ENCODE results near the gene KCNQ1. TPM values are rescaled to one million over a fixed set of nuclear protein-coding genes. Genes with fewer than 3 reads are reported as not detected.

Gene KCNQ1
- total RNA-seq, 4 donors from 2014 or later, result 2.6 to 12.7 (median 4.9) TPM

DNA sequence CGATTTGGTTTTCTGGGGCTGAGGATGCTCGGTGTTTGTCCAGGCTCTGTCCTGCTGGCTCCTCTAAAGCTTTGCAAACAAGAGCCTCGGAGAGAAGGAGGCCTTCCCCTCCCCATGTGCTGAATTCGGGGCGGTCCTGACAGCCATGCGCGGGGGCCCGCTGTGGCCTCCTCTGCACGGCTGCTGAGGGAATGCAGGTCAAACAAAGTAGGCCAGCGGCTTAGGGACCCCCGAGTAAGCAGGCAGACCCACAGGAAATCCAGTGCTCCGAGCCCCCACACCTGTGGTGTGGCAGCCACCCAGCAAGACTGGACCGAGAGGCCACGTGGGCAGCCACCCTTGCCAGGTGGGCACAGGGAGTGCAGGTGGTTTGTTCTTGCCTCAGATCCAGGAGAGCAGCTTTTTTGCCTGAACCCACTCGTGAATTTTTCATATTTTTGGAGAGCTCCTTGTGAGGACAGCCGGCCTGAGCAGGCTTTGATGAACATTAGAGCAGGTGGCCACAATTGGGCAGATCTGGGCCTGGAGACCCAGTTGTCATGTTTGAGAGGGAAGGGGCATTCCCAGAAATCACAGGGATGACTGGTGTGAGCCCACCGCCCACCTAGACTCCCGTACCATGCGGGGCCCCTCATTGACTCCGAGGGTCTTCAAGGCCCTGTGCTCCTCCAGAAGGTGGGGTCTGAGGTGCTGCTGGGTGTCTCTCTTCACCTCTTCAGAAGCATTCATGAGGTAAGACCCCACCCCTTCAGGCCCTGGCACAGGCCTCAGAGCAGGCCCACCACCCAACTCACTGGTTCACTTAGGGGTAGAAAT, 298.0 kb downstream of the KCNQ1 start:
- Histone ChIP-seq H3K27me3 (no peaks in the 10 kb centered on the region), H3K27ac (peak overlapping the region in 1 of 4 donors; percentile 74), H3K9me3 (no peaks in the 10 kb centered on the region), H3K36me3 (no peaks in the 10 kb centered on the region), H3K4me1 (peaks cover 0 to 17% (median 2%) of the 10 kb centered on the region in 3 donors), H3K4me3 (no peak overlapping the region)
- 87 to 93% methylated on average over 3 of the region's 20 CpGs for WGBS, 2 donors (ENCODE audit: low coverage in 1 of 2)
- no peak for ATAC-seq
- TF ChIP-seq POLR2AphosphoS5 (IDR thresholded peaks at IDR 0.05), result no peak
- no peak for TF ChIP-seq POLR2A (IDR thresholded peaks at IDR 0.05)
- no peak for TF ChIP-seq EP300 (IDR thresholded peaks at IDR 0.05)
- TF ChIP-seq, protein P1, sequence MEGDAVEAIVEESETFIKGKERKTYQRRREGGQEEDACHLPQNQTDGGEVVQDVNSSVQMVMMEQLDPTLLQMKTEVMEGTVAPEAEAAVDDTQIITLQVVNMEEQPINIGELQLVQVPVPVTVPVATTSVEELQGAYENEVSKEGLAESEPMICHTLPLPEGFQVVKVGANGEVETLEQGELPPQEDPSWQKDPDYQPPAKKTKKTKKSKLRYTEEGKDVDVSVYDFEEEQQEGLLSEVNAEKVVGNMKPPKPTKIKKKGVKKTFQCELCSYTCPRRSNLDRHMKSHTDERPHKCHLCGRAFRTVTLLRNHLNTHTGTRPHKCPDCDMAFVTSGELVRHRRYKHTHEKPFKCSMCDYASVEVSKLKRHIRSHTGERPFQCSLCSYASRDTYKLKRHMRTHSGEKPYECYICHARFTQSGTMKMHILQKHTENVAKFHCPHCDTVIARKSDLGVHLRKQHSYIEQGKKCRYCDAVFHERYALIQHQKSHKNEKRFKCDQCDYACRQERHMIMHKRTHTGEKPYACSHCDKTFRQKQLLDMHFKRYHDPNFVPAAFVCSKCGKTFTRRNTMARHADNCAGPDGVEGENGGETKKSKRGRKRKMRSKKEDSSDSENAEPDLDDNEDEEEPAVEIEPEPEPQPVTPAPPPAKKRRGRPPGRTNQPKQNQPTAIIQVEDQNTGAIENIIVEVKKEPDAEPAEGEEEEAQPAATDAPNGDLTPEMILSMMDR (IDR thresholded peaks at IDR 0.05), result no peak

DNA sequence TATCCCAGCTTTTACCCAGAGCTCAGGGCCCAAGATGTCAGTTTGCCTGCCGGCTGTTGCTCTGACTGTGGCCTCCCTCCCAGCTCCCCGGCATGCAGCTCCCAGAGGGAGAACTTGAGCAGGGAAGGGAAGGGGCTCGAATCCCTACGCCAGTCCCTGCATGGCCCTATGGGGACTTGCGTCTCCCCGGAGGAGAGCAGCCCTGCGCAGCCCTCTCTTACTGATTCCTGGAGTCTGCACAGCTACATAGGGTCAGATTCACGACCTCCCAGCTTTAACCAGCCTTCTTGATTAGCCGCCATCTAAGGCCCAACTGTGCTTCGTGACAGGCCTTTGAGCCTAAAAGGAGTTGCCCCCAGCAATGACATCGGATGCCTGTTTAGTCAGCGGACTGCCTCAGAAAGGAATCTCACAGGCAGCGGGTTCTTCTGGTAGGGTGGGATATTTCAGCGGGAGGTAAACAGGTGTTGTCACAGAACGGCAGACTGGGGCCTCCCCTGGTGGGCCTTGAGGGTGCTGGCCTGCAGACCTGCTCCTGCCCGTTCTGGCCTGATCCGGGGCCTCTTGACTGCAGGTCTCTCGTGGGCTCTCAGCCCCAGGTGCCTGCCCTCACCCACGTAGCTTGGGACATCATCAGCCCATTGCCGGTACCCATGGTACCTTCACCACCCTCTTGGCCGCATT, 298.8 kb downstream of the KCNQ1 start:
- H3K4me3 ChIP-seq, result no peak overlapping the region
- H3K36me3 ChIP-seq, result no peaks in the 10 kb centered on the region
- H3K27me3 ChIP-seq, result no peaks in the 10 kb centered on the region
- ATAC-seq, result no peak
- TF ChIP-seq EP300 (IDR thresholded peaks at IDR 0.05) (no peak), POLR2A (IDR thresholded peaks at IDR 0.05) (no peak), POLR2AphosphoS5 (IDR thresholded peaks at IDR 0.05) (no peak)
- TF ChIP-seq, protein P1 (IDR thresholded peaks at IDR 0.05), result no peak
- 95% methylated on average over 4 of the region's 21 CpGs; no CpG with 5 or more reads in 1 of the 2 donors for WGBS, 2 donors (ENCODE audit: low coverage in 1 of 2)
- no peaks in the 10 kb centered on the region for H3K9me3 ChIP-seq
- no peak overlapping the region for H3K27ac ChIP-seq
- H3K4me1 ChIP-seq, result peaks cover 0 to 17% (median 0%) of the 10 kb centered on the region in 3 donors

DNA sequence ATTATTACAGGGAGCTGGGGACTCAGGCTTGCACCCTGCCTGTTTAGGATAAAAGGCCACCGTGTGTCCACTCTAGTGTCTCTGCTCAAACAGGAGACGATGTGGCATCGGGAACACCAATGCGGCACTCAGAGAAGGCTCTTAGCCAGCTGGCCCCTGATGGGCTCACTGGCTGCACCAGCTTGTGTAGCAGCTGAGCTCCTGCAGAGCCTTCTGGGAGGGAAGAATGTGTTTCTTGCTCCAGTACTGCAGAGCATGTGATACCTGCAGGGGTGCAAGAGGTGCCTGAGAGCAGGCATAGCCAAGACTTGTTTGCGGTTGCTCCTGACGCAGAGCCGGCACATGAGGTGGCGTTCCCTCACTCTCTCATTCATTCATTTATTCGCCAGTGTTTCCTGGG, 299.4 kb downstream of the KCNQ1 start:
- no peaks in the 10 kb centered on the region for H3K27me3 ChIP-seq
- 92 to 93% methylated on average over 2 to 5 of the region's 9 CpGs for WGBS, 2 donors (ENCODE audit: low coverage in 1 of 2)
- H3K4me1 ChIP-seq, result peaks cover 0 to 17% (median 0%) of the 10 kb centered on the region in 3 donors
- no peak for TF ChIP-seq POLR2A (IDR thresholded peaks at IDR 0.05)
- TF ChIP-seq, protein P1 (IDR thresholded peaks at IDR 0.05), result no peak
- TF ChIP-seq EP300 (IDR thresholded peaks at IDR 0.05), result no peak
- TF ChIP-seq POLR2AphosphoS5 (IDR thresholded peaks at IDR 0.05), result no peak
- no peak overlapping the region for H3K27ac ChIP-seq
- no peak overlapping the region for H3K4me3 ChIP-seq
- no peaks in the 10 kb centered on the region for H3K9me3 ChIP-seq
- ATAC-seq, result no peak
- H3K36me3 ChIP-seq, result no peaks in the 10 kb centered on the region

DNA sequence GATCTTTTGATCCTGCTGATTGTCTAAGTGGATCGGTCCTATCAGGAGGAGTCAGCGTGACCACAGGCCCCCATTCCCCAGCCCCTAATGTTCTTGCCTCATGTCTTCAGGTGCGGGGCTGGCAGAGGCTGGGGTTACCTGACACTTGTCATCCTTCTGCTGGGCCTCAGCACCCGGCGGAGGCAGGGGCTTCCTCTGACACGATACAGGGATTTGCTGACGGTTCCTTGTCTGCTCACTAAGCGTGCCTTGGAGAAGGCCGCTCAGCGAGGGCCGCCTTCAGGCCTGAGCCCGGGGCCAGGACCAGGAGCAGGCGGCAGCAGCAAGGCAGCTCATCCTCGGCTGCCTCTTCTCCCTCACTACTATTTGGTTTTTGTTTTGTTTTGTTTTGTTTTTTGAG, 300.7 kb downstream of the KCNQ1 start:
- Histone ChIP-seq H3K4me3 (no peak overlapping the region), H3K4me1 (peaks cover 0 to 17% (median 0%) of the 10 kb centered on the region in 3 donors), H3K9me3 (no peaks in the 10 kb centered on the region), H3K27me3 (no peaks in the 10 kb centered on the region), H3K36me3 (no peaks in the 10 kb centered on the region), H3K27ac (no peak overlapping the region)
- ATAC-seq, result no peak
- 94 to 95% methylated on average over 8 to 14 of the region's 14 CpGs for WGBS, 2 donors (ENCODE audit: low coverage in 1 of 2)
- TF ChIP-seq POLR2A (IDR thresholded peaks at IDR 0.05) (no peak), POLR2AphosphoS5 (IDR thresholded peaks at IDR 0.05) (no peak), EP300 (IDR thresholded peaks at IDR 0.05) (no peak)
- TF ChIP-seq, protein P1 (IDR thresholded peaks at IDR 0.05), result no peak

All from gastroesophageal sphincter (tissue), 4 donors.